HG03066 (cell line): Measurements from ENCODE around the gene EIF4E1B.
A peak's percentile ranks its signal among the peaks of the same experiment; 100 is the strongest.

Experiments used
- ATAC-seq: cut with Tn5 transposase; IDR thresholded peaks from one replicate; pipeline ENCODE4 v1.9.1; 2021; ENCODE audit warnings: low read depth; ENCODE audit not compliant: unreplicated experiment

The EIF4E1B gene

DNA sequence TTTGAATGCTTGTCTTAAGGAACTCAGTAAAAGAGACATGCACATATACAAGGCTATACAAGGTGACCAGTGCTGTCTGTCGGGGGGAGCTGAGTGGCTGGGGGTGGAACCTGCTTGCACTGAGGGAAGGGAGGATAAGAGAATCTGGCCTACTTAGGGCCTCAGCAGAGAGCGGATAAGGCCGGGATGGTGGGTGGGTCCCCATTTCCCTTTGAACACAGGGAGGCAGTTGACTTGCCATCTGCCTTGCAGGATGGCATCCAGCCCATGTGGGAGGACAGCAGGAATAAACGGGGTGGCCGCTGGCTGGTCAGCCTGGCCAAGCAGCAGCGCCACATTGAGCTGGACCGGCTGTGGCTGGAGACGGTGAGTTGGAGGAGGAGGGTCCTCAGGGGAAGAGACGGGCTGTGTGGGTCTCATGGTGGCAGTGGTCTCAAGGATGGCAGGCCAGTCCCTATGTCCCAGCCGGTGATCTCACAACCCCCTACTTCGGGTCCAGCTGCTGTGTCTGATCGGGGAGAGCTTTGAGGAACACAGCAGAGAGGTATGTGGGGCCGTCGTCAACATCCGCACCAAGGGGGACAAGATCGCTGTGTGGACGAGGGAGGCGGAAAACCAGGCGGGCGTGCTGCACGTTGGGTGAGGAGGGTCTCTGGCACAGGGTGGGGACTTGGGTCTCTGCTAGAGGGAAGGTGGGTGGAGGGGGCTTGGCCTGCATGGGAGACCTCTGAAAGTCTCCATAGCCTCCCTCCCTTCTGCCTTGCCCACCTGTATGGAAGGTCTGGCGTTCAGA is 14.6 kb downstream of the EIF4E1B start:
- no peak for ATAC-seq

GRCh38 chr5:176646049-176646706 is 15.7 kb downstream of the EIF4E1B start:
- ATAC-seq: no peak

- peak; percentile 7 for ATAC-seq
Observed at GRCh38 chr5:176646707-176647029, 16.2 kb downstream of the EIF4E1B start.

- ATAC-seq: peak; percentile 93
Observed at GRCh38 chr5:176647030-176647842, 16.8 kb downstream of the EIF4E1B start, which contains the start of gene TSPAN17. TSPAN17 (plus strand) TSS chr5:176647484; CDS start chr5:176647616, 132 bp downstream.

DNA sequence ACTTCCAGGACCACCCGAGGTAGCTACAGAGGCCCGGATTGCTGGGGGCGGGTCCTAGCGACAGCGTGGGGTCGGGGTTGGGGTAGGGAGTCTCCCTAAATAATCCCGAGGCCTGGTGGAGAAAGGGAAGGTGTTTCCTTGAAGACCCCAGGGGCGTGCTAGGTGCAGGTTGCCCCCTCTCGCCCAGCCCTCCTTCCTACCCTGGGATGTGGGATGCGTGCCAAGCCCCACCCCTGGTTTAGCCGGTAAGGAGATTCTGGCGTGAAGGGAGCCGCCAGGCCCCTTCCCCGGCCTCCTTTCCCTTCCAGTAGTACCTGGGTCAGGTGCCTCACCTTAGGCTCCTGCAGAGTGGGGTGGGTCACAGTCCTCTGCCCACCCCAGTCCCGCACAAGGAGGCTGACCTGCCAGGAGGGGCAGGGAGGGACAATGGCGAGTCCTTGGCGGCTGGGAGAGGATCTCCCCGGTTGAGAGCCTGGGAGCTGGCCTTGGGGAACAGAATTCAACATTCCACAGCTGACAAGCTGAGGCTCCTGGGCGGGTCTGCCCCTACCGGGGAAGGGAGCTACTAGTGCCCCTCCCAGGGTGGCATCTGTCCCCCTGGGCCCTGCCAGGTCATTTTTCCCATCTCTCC is 17.5 kb downstream of the EIF4E1B start:
- no peak for ATAC-seq

GRCh38 chr5:176648474-176649194 is 18.2 kb downstream of the EIF4E1B start:
- no peak for ATAC-seq

- ATAC-seq: no peak
Observed at GRCh38 chr5:176650354-176650884, 19.9 kb downstream of the EIF4E1B start.

DNA sequence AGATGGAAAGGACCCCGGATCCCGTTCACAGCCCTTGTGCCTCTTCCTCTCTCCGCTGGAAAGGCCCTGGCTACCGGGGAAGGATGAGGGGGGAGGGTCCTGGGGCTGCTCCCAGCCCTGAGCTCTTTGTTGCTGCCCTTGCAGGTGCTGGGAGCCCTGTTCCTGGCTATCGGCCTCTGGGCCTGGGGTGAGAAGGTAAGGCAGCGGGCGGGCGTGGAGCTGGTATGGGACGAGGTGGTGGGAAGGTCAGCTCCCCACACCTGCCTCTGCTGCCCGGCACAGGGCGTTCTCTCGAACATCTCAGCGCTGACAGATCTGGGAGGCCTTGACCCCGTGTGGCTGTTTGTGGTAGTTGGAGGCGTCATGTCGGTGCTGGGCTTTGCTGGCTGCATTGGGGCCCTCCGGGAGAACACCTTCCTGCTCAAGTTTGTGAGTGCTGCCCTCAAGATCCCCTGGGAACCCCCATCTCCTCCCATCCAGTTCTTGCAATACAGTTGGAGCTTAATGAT is 21.1 kb downstream of the EIF4E1B start:
- ATAC-seq: no peak

DNA sequence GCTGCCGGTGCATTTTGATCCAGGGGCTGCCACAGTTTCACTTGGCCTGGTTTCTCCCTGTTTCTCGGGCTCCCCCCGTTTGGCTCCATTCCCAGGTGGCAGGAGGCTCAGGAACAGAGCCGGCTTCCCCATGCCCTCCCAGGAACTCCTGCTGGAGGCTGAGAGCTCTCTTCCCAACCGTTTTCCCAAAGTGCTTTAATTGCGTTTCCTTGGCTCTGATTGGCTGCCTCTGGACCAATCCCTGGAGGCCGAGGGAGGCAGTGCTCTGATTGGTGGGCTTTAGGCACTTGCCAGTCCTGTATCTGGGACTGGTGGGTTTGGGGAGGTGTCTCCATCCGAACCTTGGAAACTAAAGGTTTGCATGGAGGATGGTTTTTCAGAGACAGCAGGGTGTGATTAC is 21.7 kb downstream of the EIF4E1B start:
- ATAC-seq: no peak

DNA sequence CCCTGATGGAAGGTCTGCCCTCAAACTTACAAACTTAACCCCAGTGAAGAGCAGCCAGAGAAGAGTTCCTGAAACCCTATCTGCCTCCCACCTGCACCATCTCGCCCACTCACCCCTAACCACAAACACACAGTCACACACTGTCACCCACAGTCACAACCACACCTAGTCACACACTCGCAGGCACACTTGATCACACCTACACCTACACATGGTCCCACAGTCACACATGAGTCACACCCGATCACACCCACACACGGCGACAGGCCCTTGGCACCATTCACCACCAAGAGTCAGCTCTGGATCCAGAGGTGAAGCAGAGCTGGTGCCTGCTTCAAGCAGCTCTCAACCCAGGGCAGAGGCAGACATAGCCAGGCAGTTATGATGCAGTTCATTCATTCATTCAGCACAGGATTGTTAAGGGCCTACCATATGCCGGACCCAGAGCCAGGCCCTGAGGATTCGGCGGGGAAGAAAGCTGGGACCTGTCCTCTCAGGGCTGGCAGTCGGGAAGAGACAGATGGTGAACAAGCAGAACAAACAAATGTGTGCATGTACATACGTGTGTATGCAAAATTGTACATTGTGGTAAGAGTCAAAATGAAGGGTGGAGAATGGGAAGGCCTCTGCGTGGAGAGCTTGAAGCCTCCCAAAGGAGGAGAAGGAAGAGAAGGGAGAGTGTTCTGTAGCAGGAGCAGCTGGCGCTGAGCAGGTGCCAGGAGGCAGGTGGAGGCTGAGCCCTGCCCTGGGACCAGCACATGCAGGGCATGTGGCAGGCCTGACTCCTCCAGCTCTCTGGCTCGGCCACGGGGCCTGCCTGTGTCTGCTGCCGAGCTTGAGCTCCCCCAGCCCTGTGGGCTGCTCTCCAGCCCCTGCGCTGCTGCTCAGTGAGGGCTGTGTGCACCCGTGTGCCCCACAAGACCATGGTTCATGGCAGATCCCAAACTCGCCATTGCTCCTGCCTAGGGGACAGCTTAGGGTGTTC is 23.2 kb downstream of the EIF4E1B start:
- no peak for ATAC-seq

- ATAC-seq: no peak
Observed at GRCh38 chr5:176654856-176655255, 24.4 kb downstream of the EIF4E1B start.

DNA sequence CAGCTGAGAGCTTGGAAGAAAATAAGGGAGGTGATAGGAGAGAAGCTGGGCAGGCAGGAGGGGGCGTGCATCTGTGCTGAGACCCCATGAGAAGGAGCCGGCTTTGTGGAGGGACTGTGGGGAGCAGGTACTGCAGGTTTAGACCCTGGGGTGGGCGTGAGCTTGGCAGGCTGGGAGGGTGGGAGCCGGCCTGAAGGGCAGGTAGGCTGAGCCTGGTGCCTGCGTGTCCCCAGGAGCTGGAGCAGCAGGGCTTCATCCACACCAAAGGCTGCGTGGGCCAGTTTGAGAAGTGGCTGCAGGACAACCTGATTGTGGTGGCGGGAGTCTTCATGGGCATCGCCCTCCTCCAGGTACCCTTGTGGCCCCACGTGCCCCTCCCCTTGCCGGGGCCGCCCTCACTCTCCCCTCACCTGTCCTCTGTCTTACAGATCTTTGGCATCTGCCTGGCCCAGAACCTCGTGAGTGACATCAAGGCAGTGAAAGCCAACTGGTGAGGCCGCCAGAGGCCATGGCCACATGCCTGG is 26.1 kb downstream of the EIF4E1B start:
- no peak for ATAC-seq

GRCh38 chr5:176658007-176658599 is 27.6 kb downstream of the EIF4E1B start:
- peak; percentile 47 for ATAC-seq

GRCh38 chr5:176658817-176659511 is 28.5 kb downstream of the EIF4E1B start:
- ATAC-seq: no peak

DNA sequence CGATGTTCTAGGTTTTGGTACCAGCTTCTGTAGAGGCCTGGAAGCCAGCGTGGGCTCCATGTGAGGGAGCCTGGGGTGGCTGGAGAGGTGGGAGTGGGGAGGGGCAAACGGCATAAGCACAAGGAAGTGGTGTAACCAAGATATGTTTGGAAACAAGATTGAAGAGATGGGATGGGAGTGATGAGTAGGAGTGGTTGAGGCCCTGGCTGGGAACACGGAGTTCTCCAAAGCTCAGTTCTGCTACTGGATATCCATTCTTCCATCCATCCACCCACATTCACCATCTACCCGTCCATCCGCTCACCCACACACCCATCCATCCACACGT is 29.0 kb downstream of the EIF4E1B start:
- ATAC-seq: no peak

DNA sequence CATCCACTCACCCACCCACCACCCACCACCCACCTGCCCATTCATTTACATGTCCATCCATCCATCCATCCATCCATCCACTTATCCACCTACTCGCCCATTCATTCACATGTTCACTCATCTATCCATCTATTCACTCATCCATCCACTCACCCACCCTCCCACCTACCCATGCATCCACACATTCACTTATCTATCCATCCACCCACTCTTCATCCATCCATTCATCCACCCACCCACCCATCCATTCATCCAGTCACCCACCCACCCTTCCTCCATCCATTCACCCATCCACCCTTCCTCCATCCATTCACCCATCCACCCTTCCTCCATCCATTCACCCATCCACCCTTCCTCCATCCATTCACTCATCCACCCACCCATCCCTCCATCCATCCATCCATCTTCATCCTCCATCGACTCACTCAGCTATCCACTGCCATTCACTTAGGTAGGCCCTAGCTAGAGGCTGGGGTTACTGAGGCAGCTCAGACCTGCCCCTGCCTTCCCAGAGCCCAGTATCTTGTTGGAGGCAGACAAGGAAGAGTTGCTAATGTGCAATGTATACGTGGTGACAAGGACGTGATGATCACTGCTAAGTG is 29.5 kb downstream of the EIF4E1B start:
- ATAC-seq: no peak

- ATAC-seq: no peak
Observed at GRCh38 chr5:176660530-176660859, 30.0 kb downstream of the EIF4E1B start.
